ENCODE data around the gene ALPK3. TPM values are rescaled to one million over a fixed set of nuclear protein-coding genes. Genes with fewer than 3 reads are reported as not detected.

Gene ALPK3
- total and polyA plus RNA-seq, 10 of the 15 experiments (the other 5 are each of a cell fraction or from before 2014, with no cell fraction given), result under 0.01 to 0.05 (median 0.02) TPM; not detected in 6

GRCh38 chr15:84814916-84815315 lies 2.2 kb upstream of the ALPK3 start (continued):
- TF ChIP-seq PRDM15 (CRISPR knock-in tag; IDR thresholded peaks at IDR 0.05), result no peak
- TF ChIP-seq REST (IDR thresholded peaks at IDR 0.05; ENCODE audit: low read depth, low read length), result no peak
- no peak for TF ChIP-seq FOXM1 (IDR thresholded peaks at IDR 0.05; ENCODE audit: low read depth, low read length)
- no peak for TF ChIP-seq MLLT1 (IDR thresholded peaks at IDR 0.05)
- TF ChIP-seq YBX1 (IDR thresholded peaks at IDR 0.05), result no peak

Data from GM12878 (cell line).